LNCAP (cell line): Measurements from ENCODE around the gene SLC38A10.

Experiments used
- TF ChIP-seq, protein P1 (sequence below): fragments of 450-650 bp; IDR thresholded peaks from 2 replicates; pipeline ENCODE4 v1.5.1; 2017; ENCODE audit warnings: mild to moderate bottlenecking

Gene SLC38A10

DNA sequence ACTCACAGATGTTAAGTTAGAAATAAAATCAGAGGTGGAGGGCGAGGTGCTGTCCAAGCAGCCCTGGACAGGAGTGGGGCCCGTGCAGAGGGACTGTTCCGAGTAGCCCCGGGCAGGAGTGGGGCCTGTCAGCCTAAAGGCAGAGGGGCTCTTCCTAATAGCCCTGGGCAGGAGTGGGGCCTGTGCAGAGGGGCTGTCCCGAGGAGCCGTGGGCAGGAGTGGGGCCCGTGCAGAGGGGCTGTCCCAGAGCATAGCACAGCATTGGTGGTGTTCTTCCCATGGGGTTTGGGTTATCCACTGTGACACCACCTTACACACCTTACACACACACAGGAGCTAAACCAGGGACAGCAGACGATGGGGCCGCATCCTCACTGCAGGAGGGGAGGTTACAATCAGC is 82.7 kb downstream of the SLC38A10 start:
- TF ChIP-seq, protein P1, sequence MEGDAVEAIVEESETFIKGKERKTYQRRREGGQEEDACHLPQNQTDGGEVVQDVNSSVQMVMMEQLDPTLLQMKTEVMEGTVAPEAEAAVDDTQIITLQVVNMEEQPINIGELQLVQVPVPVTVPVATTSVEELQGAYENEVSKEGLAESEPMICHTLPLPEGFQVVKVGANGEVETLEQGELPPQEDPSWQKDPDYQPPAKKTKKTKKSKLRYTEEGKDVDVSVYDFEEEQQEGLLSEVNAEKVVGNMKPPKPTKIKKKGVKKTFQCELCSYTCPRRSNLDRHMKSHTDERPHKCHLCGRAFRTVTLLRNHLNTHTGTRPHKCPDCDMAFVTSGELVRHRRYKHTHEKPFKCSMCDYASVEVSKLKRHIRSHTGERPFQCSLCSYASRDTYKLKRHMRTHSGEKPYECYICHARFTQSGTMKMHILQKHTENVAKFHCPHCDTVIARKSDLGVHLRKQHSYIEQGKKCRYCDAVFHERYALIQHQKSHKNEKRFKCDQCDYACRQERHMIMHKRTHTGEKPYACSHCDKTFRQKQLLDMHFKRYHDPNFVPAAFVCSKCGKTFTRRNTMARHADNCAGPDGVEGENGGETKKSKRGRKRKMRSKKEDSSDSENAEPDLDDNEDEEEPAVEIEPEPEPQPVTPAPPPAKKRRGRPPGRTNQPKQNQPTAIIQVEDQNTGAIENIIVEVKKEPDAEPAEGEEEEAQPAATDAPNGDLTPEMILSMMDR: no peak

DNA sequence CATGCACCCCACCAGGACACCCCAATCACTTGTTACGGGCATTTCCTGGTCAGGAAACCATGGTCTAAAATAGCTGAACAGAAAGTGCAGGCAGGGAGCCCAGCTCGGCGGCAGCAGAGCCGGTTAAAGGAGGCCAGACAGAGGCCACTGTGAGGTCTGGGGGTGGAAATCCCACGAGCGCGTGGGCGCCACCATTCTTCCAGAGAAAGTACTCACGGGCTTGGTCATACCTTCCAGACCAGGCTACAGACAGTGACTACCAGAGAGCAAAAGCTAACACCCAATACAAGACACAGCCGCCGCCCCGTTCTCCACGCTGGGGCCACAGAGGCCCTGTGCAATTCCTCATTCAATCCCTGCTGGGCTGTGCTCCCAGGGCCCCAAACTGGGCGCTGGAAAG is 84.2 kb downstream of the SLC38A10 start:
- TF ChIP-seq, protein P1: no peak

DNA sequence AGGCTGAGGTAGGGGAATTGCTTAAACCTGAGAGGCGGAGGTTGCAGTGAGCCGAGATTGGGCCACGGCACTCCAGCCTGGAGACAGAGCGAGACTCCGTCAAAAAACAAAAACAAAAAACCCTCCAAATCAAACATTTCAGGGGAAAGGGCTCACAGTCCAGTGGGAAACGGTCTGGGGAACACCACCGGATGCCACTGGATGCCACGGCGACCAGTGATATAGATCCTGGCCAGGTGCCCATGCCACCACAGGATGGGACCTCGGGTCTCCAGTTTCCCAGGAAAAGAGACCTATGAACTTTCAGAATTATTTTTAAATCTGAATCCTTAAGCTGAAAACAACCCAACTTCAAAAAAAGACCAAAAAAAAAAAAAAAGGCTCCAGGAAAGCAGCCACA is 84.6 kb downstream of the SLC38A10 start:
- TF ChIP-seq, protein P1: no peak

DNA sequence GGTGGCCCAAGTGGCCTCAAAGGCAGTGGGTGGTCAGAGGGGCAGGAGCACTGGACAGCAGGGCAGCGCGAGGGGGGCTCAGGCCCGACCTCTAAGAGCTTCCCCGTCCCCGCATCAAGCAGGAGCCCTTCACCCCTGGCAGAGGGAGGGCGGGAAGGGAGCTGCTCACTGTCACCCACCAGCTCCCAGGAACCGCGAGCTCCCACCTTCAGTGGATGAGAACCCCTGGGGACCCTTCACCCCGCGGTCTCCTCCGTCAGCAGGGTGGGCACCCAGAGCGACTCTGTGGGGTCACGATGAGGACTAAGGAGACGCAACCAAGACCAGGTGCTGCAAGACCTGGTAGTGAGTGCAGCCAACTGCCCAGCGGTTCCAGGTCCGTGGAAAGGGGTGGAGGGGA is 86.0 kb downstream of the SLC38A10 start:
- TF ChIP-seq, protein P1: no peak

DNA sequence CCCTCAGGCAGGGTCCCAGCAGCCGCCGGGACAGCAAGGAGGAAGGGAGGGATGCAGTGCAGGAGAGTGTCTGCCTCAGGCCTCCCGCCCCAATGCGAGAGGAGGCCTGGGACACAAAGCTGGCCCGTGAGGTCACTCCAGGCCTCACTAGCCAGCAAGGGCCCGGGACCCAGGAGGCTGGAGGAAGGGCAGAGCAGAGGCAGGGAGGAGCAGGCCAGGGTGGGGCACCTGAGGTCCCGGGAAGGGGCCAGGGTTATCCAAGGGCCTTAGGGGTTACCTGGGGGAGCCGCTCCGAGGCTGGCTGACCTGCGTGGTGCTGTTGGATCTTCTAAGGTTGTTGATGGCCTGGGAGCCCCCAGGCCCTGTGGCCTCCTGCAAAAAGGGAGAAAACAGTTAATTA is 86.5 kb downstream of the SLC38A10 start:
- TF ChIP-seq, protein P1: no peak

DNA sequence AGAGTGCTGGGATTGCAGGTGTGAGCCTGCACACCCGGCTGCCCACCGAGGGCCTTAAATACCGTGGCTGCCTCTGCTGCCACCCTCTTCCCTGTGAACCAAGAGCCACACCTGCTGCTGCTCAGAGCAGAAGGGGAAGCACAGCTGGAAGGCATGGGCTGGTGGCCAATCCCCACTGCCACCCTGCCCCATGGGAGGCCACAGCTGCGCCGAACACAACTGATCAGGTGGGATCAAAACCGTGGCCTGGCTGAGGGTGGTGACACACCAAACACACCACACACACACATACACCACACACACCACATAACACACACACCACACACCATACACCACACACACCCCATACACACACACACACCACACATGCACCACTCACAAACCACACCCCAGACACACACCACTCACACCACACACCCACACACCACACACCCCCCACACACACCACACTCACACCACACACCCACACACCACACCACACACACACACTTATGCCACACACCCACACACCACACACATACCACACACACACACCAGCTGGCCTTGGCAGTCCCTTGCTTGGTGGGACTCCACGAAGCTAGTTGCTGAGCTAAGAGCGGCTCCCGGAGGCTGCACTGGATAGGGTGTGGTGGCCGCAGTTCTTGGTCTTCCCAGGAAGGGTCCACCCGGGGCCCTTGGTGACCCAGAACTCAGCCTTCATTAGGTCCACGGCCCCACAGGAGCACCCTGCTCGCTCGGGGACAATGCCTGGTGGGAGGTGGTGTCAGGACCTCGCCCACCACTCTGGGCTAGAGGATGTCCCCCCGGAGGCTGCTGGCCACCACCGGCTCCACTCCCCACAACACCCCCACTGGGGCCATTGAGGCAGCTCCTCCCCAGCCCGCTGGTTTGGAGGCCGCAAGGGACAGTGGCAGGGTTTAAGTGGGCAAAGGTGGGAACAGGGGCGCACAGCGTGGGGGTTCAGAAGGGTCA is 87.2 kb downstream of the SLC38A10 start:
- TF ChIP-seq, protein P1: no peak

DNA sequence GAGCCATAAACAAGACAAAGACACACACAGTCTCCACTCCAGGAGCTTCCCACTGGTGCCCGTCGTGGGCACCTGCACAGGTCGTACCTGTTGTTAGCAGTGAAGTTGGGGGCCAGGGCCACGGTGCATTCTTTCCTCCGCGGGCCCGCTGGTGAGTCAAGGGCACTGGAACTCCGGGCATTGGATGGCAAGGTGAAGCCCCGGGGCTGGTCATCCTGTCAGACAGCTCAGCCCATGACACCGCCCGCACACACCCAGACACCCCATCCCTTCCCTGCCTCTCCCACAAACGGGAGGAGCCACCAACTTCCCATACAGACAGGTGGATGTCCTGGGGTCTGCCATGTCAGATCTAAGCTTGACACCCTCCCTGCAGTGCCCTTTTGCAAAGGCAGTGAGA is 88.5 kb downstream of the SLC38A10 start:
- TF ChIP-seq, protein P1: no peak
